ENCODE measurements around the gene ZNF212.

ZNF212 gene

GRCh38 chr7:149239345-149240143, at the start of gene ZNF212:
Gene ZNF212 (plus strand): TSS chr7:149239651. CDS start chr7:149239779, 128 bp downstream.
- peak; percentile 91 for DNase-seq

GRCh38 chr7:149191851-149192250, 47.6 kb upstream of the ZNF212 start:
- DNase-seq = no peak

- DNase-seq = no peak
Measured at GRCh38 chr7:149194799-149195179, 44.7 kb upstream of the ZNF212 start.

GRCh38 chr7:149195180-149196150, 44.0 kb upstream of the ZNF212 start, which contains the start of gene ZNF282:
Gene ZNF282 (plus strand): TSS chr7:149195546. CDS start chr7:149195590, 44 bp downstream.
- peak; percentile 76 for DNase-seq

- peak; percentile 29 for DNase-seq
Measured at GRCh38 chr7:149196151-149196704, 43.2 kb upstream of the ZNF212 start.

GRCh38 chr7:149196705-149197171, 42.7 kb upstream of the ZNF212 start:
- DNase-seq = no peak

- DNase-seq = no peak
Measured at GRCh38 chr7:149197675-149198074, 41.8 kb upstream of the ZNF212 start.

- DNase-seq = no peak
Measured at GRCh38 chr7:149198161-149198816, 41.2 kb upstream of the ZNF212 start.

- DNase-seq = no peak
Measured at GRCh38 chr7:149199234-149199995, 40.0 kb upstream of the ZNF212 start.

- no peak for DNase-seq
Measured at GRCh38 chr7:149202831-149203231, 36.6 kb upstream of the ZNF212 start.

GRCh38 chr7:149205690-149206381, 33.6 kb upstream of the ZNF212 start:
- DNase-seq = no peak

- no peak for DNase-seq
Measured at GRCh38 chr7:149207324-149208035, 32.0 kb upstream of the ZNF212 start.

GRCh38 chr7:149209518-149210269, 29.8 kb upstream of the ZNF212 start:
- DNase-seq = peak; percentile 70

- no peak for DNase-seq
Measured at GRCh38 chr7:149210551-149210950, 28.9 kb upstream of the ZNF212 start.

GRCh38 chr7:149214020-149214720, 25.3 kb upstream of the ZNF212 start:
- no peak for DNase-seq

- DNase-seq = no peak
Measured at GRCh38 chr7:149216402-149216801, 23.0 kb upstream of the ZNF212 start.

GRCh38 chr7:149217570-149217969, 21.9 kb upstream of the ZNF212 start:
- DNase-seq = no peak

GRCh38 chr7:149218469-149219420, 20.7 kb upstream of the ZNF212 start:
- no peak for DNase-seq

All from activated naive CD4-positive, alpha-beta T cell treated with anti-CD3 and anti-CD28 coated beads, Interleukin-2, amount 50 U/mL, for 16 hours (primary cell).